ENCODE data around the gene USH2A. TPM values are rescaled to one million over a fixed set of nuclear protein-coding genes. Genes with fewer than 3 reads are reported as not detected.
A peak's percentile ranks its signal among the peaks of the same experiment; 100 is the strongest.

The USH2A gene
- polyA plus RNA-seq, 3 donors = 0.07 to 0.35 (median 0.22) TPM

GRCh38 chr1:215607412-215607811 is 815.8 kb downstream of the USH2A start:
- DNase-seq (ENCODE audit: extremely low read depth in 1 of 11, low read depth in 9 of 11, low spot score in 4 of 11) = no peak

GRCh38 chr1:215606564-215607168 is 816.6 kb downstream of the USH2A start:
- no peak for DNase-seq (ENCODE audit: extremely low read depth in 1 of 11, low read depth in 9 of 11, low spot score in 4 of 11)

- DNase-seq (ENCODE audit: extremely low read depth in 1 of 11, low read depth in 9 of 11, low spot score in 4 of 11) = no peak
Measured at GRCh38 chr1:215606036-215606435, 817.2 kb downstream of the USH2A start.

GRCh38 chr1:215605011-215605621 is 818.1 kb downstream of the USH2A start:
- no peak for DNase-seq (ENCODE audit: extremely low read depth in 1 of 11, low read depth in 9 of 11, low spot score in 4 of 11)

GRCh38 chr1:215603319-215603718 is 819.9 kb downstream of the USH2A start:
- DNase-seq (ENCODE audit: extremely low read depth in 1 of 11, low read depth in 9 of 11, low spot score in 4 of 11) = no peak

- no peak for DNase-seq (ENCODE audit: extremely low read depth in 1 of 11, low read depth in 9 of 11, low spot score in 4 of 11)
Measured at GRCh38 chr1:215601276-215601675, 822.0 kb downstream of the USH2A start.

GRCh38 chr1:215600867-215601266 is 822.4 kb downstream of the USH2A start:
- DNase-seq (ENCODE audit: extremely low read depth in 1 of 11, low read depth in 9 of 11, low spot score in 4 of 11) = no peak

- no peak for DNase-seq (ENCODE audit: extremely low read depth in 1 of 11, low read depth in 9 of 11, low spot score in 4 of 11)
Measured at GRCh38 chr1:215600258-215600792, 822.9 kb downstream of the USH2A start.

- DNase-seq (ENCODE audit: extremely low read depth in 1 of 11, low read depth in 9 of 11, low spot score in 4 of 11) = peak in 3 of 11 donors; percentile 6 to 28 (median 7)
Measured at GRCh38 chr1:215599418-215600074, 823.7 kb downstream of the USH2A start.

- no peak for DNase-seq (ENCODE audit: extremely low read depth in 1 of 11, low read depth in 9 of 11, low spot score in 4 of 11)
Measured at GRCh38 chr1:215597961-215598360, 825.3 kb downstream of the USH2A start.

GRCh38 chr1:215595231-215595630 is 828.0 kb downstream of the USH2A start:
- DNase-seq (ENCODE audit: extremely low read depth in 1 of 11, low read depth in 9 of 11, low spot score in 4 of 11) = no peak

GRCh38 chr1:215594640-215595039 is 828.6 kb downstream of the USH2A start:
- DNase-seq (ENCODE audit: extremely low read depth in 1 of 11, low read depth in 9 of 11, low spot score in 4 of 11) = no peak

- no peak for DNase-seq (ENCODE audit: extremely low read depth in 1 of 11, low read depth in 9 of 11, low spot score in 4 of 11)
Measured at GRCh38 chr1:215590779-215591491, 832.3 kb downstream of the USH2A start.

GRCh38 chr1:215589650-215590435 is 833.4 kb downstream of the USH2A start:
- DNase-seq (ENCODE audit: extremely low read depth in 1 of 11, low read depth in 9 of 11, low spot score in 4 of 11) = no peak

- no peak for DNase-seq (ENCODE audit: extremely low read depth in 1 of 11, low read depth in 9 of 11, low spot score in 4 of 11)
Measured at GRCh38 chr1:215584389-215584788, 838.9 kb downstream of the USH2A start.

GRCh38 chr1:215583185-215583749 is 840.0 kb downstream of the USH2A start:
- no peak for DNase-seq (ENCODE audit: extremely low read depth in 1 of 11, low read depth in 9 of 11, low spot score in 4 of 11)

- no peak for DNase-seq (ENCODE audit: extremely low read depth in 1 of 11, low read depth in 9 of 11, low spot score in 4 of 11)
Measured at GRCh38 chr1:215581896-215582295, 841.4 kb downstream of the USH2A start.

Measured in renal cortex interstitium (tissue), 11 donors.